NCI-H1417 treated with DMSO at 0.1 percent for 48 hours (cell line): Measurements from ENCODE around the gene ERICH3.

Experiments
- DNase-seq: peaks from one replicate; lab custom pipeline; 2025; lab: John Stamatoyannopoulos, UW

Gene ERICH3

DNA sequence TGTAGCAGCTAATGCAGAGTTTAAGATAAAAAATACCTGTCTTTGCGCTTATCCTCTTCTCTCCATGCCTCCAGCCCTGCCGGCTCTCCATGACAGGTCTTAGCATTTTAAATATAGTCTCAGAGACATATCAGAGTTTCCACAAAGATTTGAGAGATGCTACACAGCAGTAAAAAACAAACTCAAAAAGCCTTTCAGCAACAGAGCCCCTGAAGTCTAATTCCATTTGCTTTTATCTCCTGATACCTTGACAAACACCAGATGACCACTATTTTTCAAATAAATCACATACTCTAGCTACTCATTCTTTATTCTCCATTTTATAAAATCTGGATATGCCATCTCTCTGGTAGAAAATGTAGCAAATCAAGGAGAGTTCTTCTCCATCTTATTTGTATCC, 81.6 kb downstream of the ERICH3 start:
- DNase-seq: no peak

- DNase-seq: no peak
Measured at GRCh38 chr1:74590288-74590687, 83.3 kb downstream of the ERICH3 start.

DNA sequence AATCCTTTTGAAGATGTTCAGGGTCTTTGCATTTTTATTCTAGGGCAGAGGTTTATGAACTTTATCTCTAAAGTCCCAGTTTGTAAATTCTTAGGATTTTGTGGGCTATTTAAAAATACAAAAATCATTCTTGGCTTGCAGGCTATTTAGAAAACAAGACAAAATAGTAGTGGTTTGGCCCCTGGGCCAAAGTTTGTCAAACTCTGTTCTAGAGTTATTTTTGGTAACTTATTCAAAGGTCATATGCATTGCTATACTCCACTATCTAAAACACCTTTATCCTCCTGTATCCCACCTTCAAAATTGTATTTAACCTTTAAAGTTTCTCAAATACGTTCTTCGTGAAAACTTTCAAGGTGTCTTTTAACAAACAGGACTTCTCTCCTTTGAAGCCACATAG, 85.7 kb downstream of the ERICH3 start:
- DNase-seq: no peak

DNA sequence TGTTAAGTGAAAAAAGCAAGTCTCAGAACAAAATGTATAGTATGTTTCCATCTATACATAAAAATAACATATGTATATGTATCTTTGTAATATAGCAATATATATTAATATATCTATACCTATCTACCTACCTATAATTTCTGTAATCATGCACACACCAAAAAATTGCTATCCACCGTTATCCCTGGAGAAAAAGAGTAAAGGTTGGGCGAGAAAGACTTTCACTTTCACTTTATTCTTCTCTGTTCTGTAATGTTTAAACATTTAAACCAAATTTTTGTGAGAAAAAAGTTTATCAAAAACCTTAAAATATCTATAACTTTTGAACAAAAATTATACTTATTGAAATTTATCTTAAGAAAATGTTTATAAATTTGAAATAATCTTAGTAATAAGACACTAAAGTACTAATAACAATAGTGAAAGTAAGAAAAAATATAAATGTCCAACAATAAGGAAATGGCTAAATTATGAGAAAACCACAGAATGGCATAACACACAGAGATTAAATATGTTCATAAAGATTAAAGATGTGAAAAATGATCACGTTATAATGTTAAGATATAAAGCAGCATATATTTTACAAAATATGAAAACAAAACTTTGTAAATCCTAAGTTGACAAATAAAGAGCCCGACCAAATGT, 87.2 kb downstream of the ERICH3 start:
- no peak for DNase-seq

- DNase-seq: no peak
Measured at GRCh38 chr1:74584185-74584584, 89.4 kb downstream of the ERICH3 start.

GRCh38 chr1:74583397-74583796, 90.2 kb downstream of the ERICH3 start:
- DNase-seq: no peak

DNA sequence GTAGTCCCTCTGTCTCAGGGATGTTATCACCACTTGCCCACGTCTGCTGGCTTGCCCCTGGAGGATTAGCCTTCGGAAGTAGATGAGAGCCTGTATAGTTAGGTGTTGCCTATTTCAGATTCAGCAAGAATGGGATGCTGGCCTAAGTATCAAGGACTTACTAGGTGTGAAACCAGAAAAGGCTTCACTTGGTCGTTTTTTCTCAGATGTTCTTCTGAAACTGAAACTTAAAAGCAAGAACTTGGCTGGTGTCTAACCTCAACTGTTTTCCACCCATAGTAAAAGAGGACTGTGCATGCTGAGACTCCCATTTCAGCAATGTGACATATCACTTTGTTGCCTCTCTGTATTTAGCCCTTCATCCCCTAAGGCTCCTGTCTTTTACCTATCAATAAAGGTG, 94.2 kb downstream of the ERICH3 start:
- DNase-seq: no peak

DNA sequence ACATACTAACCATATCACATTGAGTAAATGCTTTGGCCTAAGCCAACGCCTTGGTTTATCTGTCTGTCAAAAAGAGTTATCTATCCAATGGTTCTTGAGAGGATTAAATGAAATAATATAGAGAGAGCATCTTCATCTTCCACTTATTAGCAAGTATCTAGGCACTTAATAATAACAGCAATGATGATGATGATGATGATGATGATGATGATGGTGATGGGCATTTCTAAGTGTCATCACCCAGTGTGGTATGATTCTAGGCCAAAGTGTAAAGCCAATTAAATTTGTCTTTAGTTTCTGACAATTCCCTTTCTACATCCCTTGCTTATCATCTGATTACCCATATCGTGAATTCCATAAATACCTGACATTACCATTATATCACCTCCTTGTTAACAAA, 95.5 kb downstream of the ERICH3 start:
- DNase-seq: no peak

GRCh38 chr1:74571891-74572290, 101.7 kb downstream of the ERICH3 start:
- DNase-seq: no peak

DNA sequence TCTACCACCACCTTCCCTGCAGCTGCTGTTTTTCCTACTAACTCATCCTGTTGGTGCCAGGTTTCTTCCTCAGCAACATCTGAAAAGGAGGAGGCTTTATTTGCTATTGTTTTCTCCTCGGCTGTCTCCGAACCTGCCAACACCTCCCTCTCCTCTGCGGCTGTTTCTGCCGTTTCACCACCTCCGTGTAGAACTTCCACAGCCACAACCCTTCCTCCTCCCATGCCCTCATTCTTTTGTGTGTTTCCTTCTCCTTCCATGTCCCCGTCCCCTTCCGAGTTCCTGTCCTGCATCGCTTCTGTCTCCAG, 102.1 kb downstream of the ERICH3 start:
- no peak for DNase-seq

GRCh38 chr1:74570797-74571492, 102.6 kb downstream of the ERICH3 start:
- no peak for DNase-seq

GRCh38 chr1:74549932-74550331, 123.7 kb downstream of the ERICH3 start:
- no peak for DNase-seq

DNA sequence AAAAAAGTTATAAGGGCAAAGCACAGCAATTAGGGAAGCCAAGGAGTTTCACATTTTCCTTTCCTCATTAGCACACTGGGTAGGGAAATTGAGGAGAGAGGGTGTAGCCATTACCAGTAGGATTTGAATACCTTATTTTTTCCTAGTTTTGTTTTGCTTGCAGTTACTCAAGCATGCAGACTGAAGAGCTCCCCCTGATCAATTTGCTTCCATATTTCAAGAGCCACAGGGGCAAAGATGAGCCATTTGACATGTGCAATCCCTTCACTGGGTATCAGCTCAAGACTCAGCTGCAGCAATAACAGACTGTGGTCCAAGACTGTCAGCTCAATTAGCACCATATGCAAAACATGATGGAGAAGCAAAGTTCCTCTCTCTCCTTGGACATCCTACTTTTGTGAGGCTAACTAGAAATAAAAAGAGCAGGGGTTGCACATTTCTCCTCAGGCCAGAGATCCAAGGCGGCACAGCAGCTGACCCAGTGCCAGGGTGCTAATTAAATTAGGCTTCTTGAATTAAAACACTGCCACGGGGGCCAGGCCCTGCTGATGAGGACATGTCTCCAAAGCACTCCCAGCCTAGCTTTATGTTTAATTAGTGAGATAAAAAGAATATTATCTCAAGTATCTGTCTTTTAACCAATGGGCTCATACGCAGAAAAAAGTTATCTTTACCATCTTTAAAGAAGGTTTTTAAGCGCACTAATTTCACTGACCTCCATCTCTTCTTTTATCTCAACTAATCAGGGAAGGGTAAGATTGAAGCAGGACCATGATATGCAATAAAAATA, 124.4 kb downstream of the ERICH3 start:
- DNase-seq: no peak

- DNase-seq: no peak
Measured at GRCh38 chr1:74545821-74546220, 127.8 kb downstream of the ERICH3 start.

GRCh38 chr1:74534241-74534640, 139.4 kb downstream of the ERICH3 start:
- DNase-seq: no peak

GRCh38 chr1:74531796-74532195, 141.8 kb downstream of the ERICH3 start:
- DNase-seq: peak; percentile 55

DNA sequence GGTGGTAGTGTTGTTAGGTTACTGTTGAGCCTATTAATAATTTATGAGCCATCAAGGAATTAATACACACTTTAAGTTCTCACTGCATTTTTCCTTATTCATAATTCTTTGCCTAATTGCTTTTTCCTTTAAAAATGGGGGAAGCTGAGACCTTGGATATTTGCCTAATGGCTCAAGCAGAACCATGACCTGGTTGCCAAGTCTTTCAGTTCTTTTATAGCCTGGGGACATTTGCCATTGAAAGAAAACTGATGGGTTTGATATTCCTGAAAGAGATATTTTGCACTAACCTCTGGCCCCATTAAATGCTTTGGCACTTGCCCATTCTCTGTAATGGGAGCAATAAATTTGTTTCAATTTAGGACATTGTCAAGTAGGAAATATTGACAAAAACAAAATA, 142.7 kb downstream of the ERICH3 start:
- no peak for DNase-seq

DNA sequence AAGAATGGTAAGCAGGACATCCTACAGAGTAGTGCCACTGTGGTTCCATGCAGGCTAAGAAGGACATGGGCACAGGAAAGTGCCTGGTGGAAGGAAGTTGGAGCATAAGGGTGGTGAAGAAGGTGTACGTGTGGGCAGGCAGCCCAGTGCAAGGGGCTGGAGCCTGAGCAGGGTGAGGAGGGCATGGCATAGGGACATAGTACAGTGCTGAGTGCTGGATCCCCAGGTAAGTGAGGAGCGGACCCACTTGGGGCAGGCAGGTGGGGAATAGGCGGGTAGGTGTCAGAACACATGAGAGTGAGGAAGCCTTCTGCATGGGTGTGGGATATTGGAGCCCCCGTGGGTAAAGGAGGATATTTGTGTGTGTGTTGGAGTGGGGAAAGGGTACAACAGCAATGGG, 145.5 kb downstream of the ERICH3 start:
- no peak for DNase-seq

DNA sequence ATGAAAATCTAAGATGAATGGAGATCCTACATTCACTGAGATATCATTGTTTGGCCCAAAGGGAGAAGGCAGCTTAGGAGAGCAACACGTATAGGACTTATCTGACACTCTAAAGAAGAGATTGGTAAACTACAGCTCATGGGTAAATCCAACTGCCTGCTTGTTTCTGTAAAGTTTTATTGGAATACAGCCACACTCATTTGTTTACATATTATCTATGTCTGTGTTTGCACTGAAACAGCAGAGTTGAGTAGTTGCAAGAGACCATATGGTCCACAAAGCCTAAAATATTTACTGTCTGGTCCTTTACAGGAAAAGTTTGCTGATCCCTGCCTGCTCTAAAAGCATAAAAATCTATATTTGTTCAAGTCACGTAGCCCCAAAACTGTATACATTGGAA, 146.9 kb downstream of the ERICH3 start:
- no peak for DNase-seq

- DNase-seq: no peak
Measured at GRCh38 chr1:74523873-74524480, 149.6 kb downstream of the ERICH3 start.

DNA sequence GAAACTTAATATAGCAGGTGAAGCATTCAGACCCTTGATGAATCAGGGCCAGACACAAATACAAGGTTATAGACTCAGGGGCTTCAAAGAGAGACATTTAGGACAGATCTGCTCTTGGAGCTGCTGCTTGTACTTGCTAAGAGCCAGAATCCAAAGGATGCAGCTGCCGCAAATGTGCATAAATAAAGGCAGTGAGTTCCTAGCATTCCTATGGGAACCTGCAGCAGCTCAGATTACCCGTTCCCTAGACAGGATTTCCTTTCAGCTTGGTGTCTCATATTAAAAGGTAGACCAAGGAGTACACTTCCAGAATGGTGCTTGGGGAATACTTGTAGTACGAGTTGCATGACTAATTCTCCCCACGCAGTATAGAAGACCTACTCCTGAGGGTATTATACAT, 151.4 kb downstream of the ERICH3 start:
- no peak for DNase-seq
